ENCODE measurements around the gene USP31. TPM values are rescaled to one million over a fixed set of nuclear protein-coding genes. Genes with fewer than 3 reads are reported as not detected.

Gene USP31
- total RNA-seq, 1 experiment from 2014 or later = 16.1 TPM

- Histone ChIP-seq H2BK5ac (ENCODE audit: insufficient read length, low read length) (no peak overlapping the region), H3K14ac (ENCODE audit: insufficient read depth, low read length) (no peak overlapping the region), H2AK5ac (ENCODE audit: insufficient read length, low read length) (no peak overlapping the region), H3K23ac (ENCODE audit: insufficient read length, low read depth, low read length) (no peak overlapping the region), H3K18ac (ENCODE audit: insufficient read length, low read depth, low read length) (no peak overlapping the region), H2BK20ac (ENCODE audit: low read depth, low read length, poor library complexity, severe bottlenecking) (no peak overlapping the region), H3K79me1 (ENCODE audit: insufficient read depth, low read depth, low read length, poor library complexity, severe bottlenecking) (no peaks in the 10 kb centered on the region), H3K4me2 (ENCODE audit: insufficient read depth, insufficient read length, low read length) (no peak overlapping the region), H4K8ac (replicated peaks; ENCODE audit: insufficient read length, low read depth, low read length) (no peak overlapping the region), H2BK15ac (ENCODE audit: low read depth, low read length) (no peak overlapping the region), H4K5ac (ENCODE audit: insufficient read length, low read depth, low read length) (no peak overlapping the region), H3K9me3 (ENCODE audit: control insufficient read depth, low read depth, low read length) (no peaks in the 10 kb centered on the region), H3K27me3 (ENCODE audit: insufficient read depth, low read length) (no peaks in the 10 kb centered on the region), H4K20me1 (ENCODE audit: control insufficient read depth, insufficient read depth, insufficient read length) (no peaks in the 10 kb centered on the region), H4K91ac (ENCODE audit: insufficient read length, low read depth, low read length) (no peak overlapping the region), H2BK120ac (ENCODE audit: low read depth, low read length, poor library complexity, severe bottlenecking) (no peak overlapping the region), H2BK12ac (ENCODE audit: insufficient read length, low read depth, low read length) (no peak overlapping the region), H3K9ac (ENCODE audit: extremely low read depth, insufficient read length, low read length) (no peak overlapping the region), H3T11ph (ENCODE audit: low read length) (no peak overlapping the region), H3K4me1 (ENCODE audit: insufficient read depth, low read length) (no peaks in the 10 kb centered on the region), H3K4ac (ENCODE audit: low read depth, low read length) (no peak overlapping the region), H2AFZ (ENCODE audit: low read length) (no peak overlapping the region), H3K23me2 (ENCODE audit: insufficient read length, low read depth, low read length, poor library complexity, severe bottlenecking) (no peaks in the 10 kb centered on the region), H3K27ac (ENCODE audit: insufficient read length, low read depth, low read length) (no peak overlapping the region), H3K56ac (ENCODE audit: insufficient read length, low read depth, low read length) (no peak overlapping the region), H3K79me2 (ENCODE audit: insufficient read depth, low read length) (no peaks in the 10 kb centered on the region)
- Mint-ChIP-seq H3K36me3 (ENCODE audit: insufficient read depth in 1 of 3, low read depth in 3 of 3) (no peaks in the 10 kb centered on the region), H3K27me3 (ENCODE audit: low read depth) (peaks cover 3% of the 10 kb centered on the region), H3K9me3 (peaks cover 0 to 4% of the 10 kb centered on the region in 2 experiments; a peak in 1 of 5 replicates), H3K27ac (no peak overlapping the region), H3K4me1 (no peaks in the 10 kb centered on the region; a peak in 1 of 4 replicates), H3K4me3 (no peak overlapping the region)
- TF ChIP-seq, protein P1, sequence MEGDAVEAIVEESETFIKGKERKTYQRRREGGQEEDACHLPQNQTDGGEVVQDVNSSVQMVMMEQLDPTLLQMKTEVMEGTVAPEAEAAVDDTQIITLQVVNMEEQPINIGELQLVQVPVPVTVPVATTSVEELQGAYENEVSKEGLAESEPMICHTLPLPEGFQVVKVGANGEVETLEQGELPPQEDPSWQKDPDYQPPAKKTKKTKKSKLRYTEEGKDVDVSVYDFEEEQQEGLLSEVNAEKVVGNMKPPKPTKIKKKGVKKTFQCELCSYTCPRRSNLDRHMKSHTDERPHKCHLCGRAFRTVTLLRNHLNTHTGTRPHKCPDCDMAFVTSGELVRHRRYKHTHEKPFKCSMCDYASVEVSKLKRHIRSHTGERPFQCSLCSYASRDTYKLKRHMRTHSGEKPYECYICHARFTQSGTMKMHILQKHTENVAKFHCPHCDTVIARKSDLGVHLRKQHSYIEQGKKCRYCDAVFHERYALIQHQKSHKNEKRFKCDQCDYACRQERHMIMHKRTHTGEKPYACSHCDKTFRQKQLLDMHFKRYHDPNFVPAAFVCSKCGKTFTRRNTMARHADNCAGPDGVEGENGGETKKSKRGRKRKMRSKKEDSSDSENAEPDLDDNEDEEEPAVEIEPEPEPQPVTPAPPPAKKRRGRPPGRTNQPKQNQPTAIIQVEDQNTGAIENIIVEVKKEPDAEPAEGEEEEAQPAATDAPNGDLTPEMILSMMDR (conservative IDR thresholded peaks at IDR 0.05) = no peak
- DNase-seq = no peak
- no CpG with 5 or more reads among the region's 1 CpG for WGBS (ENCODE audit: extremely low coverage, insufficient read length, low lambda C conversion rate)
These were observed 104.2 kb downstream of the USP31 start for GRCh38 chr16:23045025-23045424.

Data from H9 (cell line).